GM19397 (cell line): ENCODE measurements around the gene TULP1.
"Not testable (repeated sequence)": the region's sequence is repeated elsewhere in the genome, so short reads cannot be mapped to it uniquely, and the experiment has no call there.

Source experiments
- ATAC-seq: cut with Tn5 transposase; IDR thresholded peaks from one replicate; pipeline ENCODE4 v1.9.1; 2021; ENCODE audit warnings: mild to moderate bottlenecking, moderate library complexity; ENCODE audit not compliant: unreplicated experiment

The TULP1 gene

DNA sequence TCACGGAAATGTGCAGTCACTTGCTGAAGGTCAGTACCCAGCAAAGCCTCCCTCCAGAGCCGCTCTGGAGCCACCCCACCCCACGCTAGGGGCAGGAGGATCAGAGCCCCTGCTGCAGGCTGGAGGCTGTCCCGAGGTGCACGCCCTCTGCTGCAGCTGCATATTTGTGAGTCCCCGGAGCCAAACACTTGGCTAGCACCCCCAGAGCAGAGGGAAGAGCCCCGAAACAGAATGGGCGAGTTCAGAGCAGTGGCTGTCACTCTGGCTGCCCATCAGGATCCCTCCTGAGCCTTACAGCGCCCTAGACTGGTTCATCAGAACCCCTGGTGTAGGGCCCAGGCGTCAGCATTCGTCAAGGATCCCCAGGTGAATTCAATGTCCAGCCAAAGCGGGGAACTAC is 9.5 kb upstream of the TULP1 start:
- no peak for ATAC-seq

DNA sequence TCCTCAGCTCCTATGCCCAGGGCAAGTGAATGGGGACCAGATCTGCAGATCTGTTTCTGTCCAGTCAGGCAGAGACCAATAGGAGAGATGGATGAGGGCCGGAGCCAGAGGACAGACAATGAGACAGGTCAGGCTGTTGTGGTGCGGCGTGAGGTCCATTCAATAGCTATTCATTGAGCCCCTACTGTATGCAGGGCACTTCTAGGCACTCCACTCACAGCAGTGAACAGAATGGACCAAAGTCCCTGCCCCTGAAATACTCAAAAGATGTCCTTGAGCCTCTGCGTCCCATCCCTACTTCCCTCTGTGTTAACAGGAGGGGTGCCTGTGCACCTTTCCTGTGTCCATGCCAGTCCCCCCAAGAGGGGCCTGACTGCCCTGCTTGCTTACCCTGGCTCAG is 8.5 kb upstream of the TULP1 start:
- ATAC-seq = no peak

- no peak for ATAC-seq
Measured at GRCh38 chr6:35519313-35520015, 6.8 kb upstream of the TULP1 start.

DNA sequence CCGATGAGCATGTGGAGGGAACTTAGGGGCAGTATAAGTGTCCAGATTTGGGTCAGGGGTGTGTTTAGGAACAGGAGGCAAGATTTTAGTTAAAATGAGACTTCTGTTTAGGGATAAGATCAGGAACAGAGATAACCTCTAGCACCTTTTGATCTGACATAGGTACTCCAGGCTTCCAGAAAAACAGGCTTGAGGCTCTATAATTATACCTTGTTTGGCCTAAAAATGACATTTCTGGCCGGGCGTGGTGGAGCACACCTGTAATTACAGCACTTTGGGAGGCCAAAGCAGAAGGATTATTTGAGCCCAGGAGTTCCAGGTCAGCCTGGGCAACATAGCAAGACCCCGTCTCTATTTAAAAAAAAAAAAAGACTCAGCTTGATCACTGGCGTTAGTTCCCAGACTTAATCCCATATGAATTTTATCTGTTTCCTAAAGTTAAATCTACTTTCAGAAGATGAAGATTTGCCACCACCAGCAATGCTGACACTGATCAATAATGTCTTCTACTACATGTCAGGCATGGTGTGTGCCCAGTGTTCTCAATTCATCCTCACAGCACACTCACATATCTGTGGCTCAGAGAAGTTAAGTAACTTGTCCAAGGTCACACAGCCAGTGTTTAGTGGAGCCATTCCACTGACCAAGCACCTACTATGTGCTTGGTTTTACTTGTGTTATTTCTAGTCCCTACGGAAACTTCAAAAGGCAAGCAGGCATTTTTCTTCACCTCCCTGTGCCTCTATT is 6.0 kb upstream of the TULP1 start:
- ATAC-seq = no peak

DNA sequence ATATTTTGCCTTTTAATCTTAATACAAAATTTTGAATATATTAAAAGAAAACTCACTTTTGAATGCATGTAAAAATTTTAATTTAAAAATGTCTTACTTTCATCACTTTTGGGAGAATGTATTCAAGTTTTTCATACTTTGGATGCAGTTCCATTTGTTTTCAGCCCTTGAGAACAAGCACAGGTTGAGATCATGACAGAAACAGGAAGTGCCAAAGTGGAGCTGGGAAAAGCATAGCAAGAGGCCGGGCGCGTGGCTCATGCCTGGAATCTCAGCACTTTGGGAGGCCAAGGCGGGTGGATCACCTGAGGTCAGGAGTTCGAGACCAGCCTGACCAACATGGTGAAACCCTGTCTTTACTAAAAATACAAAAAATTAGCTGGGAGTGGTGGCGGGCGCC is 5.3 kb upstream of the TULP1 start:
- not testable (repeated sequence) for ATAC-seq

DNA sequence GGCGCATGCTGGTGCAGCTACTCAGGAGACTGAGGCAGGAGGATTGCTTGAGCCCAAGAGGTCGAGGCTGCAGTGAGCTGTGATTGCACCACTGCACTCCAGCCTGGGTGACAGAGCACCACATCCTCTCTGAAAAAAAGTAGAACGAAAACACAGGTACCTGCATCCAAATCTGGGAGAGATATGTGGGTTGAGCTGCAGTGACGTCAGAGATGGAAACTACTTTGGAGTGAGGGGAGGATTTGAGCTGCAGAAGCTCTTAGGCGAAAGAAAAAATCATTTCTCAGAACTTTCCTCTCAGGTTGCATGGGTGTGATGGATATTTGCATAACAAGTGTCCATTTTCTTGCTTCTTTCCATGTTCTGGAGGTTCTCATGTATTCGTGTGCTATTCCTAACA is 4.0 kb upstream of the TULP1 start:
- ATAC-seq = no peak

DNA sequence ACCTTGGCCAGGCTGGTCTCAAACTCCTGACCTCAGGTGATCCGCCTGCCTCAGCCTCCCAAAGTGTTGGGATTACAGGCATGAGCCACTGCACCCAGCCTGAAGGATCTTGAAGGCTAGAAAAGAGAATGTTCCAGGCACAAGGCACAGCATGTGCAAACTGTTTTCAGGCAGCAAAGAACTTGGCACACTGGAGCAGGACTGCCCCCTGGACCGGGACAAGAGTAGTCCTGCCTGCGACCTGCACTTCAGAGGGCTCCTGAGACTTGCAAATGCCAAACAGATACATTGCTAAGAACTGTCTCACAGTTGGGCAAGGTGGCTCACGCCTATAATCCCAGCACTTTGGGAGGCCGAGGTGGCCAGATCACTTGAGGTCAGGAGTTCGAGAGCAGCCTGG is 3.2 kb upstream of the TULP1 start:
- not testable (repeated sequence) for ATAC-seq

DNA sequence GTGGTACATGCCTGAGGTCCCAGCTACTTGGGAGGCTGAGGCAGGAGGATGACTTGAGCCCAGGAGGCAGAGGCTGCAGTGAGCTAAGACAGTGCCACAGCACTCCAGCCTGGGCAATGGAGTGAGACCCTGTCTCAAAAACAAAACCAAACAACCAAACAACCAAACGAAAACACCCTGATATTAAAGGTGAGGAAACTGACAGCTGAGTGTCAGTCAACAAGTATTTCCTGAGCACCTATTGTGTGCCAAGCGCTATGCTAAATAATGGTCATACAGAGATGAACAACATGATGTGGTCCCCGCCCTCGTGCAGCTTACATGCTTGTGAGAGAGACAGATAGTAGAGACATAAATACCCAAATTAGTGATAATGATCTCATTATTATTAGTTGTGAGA is 1.9 kb upstream of the TULP1 start:
- ATAC-seq = no peak

DNA sequence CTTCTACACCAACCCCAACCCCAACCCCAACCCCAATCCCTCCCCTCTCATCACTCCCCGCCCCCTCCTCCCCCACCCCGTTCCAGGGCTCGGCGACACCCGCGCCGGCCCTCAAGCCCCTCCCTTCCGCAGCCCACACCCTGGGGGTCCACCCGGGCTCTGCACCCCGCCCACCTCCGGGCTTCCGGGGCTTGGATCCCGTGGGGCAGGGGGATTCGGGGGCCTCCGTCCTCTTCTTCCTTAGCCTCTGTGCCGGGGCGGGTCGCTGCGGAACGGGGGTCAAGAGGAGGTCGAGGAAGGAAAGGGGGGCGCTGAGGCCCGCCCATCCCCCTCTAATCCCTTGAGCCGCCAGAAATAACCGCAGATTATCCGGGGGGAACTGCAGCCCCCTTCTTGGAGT is 690 bp downstream of the TULP1 start:
- ATAC-seq = no peak

DNA sequence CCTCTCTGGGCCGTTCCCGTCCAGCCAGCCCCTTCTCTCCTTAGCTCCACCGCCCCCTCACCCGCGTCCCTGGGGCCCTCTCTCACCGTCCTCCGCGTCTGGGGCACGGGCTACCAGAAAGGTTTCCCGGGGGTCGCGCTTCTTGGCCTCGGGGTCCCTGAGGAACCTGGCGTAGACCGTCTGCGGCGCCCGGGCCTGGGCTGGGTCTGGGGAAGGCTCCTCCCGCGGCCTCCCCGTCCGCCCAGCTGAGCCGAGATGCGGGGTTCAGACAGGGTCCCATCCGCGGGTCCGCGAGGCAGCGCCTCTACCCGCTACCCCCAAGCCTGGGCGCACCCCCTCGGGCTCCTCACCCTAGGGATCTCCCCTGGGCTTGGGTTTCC is 1.1 kb downstream of the TULP1 start:
- no peak for ATAC-seq

DNA sequence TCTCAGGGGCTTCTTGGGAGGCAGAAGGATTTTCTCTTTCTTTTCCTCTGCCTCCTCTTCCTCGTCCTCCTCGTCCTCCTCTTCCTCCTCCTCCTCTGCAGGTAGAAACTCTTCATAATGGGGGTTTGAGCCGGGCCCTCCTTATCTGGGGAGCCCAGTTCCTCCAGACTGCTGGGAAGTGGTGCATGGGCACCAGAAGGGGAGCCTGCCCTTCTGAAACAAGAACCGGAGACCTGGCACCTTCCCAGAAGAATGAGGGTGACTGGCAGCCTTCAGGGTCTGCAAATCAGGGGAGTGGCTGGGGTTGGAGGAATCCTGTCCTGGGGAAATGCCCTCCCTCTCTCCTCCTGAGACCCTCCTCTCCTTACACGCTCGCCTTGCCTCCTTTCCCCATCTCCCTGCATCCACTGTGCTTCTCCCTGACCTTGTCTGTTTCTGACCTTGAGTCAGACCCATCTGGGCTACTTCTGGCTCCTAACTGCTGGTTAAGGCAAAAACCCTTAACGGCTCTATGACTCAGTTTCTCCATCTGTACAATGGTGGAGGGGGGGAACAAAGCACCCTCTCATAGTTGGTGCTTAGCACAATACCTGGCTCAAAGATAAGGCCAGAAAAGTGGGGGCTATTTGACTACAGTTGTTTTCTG is 1.7 kb downstream of the TULP1 start:
- no peak for ATAC-seq

DNA sequence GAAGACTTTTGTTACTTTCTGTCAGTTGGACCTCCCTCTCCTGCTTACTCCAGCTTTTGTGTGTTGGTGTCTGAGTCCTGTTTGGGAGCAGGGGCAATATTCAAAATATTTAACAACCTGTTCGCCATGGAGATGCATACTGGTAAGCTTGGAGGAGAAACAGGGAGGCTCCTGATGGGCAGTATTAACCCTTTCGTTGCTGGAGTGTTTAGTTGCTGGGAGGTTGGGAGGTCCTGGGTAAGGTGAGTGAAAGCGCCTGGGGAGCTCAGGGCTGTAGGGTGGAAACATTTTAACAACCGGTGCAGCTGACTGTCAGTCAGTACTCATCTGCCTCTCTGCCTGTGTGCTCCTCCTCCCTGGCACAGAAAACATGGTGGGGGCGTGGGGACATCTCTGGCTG is 4.2 kb downstream of the TULP1 start:
- ATAC-seq = no peak

- no peak for ATAC-seq
Measured at GRCh38 chr6:35508027-35508426, 4.7 kb downstream of the TULP1 start.

GRCh38 chr6:35507221-35507620 is 5.5 kb downstream of the TULP1 start:
- no peak for ATAC-seq

DNA sequence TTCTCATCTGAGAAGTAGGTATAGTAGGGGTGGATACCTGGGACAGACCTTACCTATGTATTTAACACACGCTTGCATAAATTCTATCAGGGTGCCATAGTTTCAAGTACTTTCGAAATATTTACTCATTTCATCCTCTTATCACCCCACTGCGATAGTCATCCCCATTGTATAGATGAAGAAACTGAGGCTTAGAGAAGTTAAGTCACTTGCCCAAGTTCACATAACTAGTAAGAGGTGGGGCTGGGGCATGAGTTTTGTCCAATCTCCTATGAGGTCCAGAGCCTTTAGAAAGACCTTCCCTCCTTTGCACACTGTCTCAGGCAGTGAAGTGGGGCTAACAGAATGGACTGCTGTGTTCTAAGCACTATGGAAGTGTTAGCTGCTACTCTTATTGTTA is 6.2 kb downstream of the TULP1 start:
- ATAC-seq = no peak

DNA sequence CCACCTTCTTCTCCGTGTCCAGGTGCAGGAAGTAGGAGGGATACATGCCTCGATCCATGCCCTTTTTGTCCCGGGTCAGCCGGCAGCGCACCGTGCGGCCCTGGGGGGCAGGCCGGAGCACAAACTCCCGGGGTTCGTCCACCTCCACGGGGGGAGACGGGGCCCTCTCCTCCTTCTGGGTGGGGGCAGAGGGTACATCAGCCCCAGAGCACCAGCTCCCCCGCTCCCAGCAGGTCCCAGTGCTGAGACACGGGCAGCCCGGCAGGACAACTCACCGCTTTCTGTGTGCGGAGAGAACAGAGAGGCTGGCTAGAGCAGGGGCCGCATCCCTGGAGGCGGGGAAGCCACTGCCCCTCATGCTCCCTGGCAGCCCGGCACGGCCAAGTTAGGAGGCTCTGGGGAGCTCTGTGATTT is 6.7 kb downstream of the TULP1 start:
- ATAC-seq = no peak

DNA sequence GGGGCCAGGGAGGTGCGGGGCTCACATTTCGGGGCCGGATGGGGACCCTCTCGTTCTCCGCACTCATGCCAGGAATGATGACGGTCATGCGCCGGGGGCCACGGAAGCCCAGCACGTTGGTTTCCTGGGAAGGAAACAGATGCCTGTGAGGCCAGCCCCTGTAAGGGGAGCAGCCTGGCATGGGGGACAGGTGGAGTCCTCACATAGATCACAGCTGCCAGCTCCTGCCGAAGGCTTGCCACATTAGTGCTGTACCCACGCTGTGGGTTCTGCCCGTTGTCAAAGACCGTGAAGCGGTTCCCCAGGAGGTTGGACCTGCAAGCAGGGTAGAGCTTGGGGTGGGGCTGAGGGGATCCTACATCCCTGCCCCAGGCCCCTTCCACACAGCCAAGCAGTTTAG is 9.2 kb downstream of the TULP1 start:
- no peak for ATAC-seq

DNA sequence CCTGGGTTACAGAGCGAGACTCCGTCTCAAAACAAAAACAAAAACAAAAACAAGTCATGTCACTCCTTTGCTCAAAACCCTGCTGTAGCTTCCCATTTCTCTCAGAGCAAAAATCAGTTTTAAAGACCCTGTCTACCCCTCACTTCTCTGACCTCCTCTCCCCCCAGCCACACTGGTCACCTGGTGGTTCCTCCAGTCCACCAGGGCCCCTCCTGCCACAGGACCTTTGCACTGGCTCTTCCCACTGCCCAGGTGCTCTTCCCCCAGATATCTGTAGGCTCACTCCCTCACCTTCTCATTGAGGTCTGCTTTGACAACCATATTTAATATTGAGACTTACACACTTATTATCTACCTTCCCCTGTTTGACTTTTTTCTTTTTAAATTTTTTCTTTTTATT is 10.9 kb downstream of the TULP1 start:
- no peak for ATAC-seq

DNA sequence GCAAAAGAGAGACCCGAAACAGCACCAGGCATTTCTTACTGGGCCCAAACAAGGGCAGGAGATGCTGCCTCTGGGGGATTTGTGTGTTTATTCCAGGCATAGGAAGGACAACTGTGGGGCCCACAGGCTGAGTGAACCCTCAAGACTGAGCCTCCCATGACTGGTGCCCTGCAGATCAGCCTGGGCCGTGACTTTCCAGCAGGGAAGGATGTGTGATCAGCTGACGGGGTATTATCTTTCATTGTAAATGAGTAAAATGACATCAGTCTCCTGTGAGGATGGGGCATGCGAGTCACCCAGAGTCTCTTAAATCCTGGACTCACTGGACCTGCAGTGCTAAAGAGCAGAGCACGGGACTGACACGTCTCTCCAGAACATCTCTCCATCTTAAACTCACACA is 11.9 kb downstream of the TULP1 start:
- ATAC-seq = no peak

DNA sequence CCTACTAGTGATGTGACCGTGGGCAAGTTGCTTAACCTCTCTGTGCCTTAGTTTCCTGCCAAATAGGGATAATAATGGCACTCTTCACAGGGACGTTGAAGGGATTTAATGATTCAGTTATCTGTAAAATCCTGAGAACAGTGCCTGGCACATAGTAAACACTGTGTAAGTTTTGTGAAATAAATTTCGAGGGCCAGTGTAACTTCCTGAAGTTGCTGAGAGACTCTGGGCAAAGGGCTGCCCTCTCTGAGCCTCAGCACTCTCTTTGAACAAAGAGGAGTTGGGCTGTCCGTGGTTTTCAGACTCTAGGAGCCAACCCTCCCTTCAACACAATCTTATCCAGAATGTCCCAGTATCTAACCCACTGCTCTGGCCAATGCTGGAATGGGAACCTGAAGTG is 13.3 kb downstream of the TULP1 start:
- ATAC-seq = no peak

DNA sequence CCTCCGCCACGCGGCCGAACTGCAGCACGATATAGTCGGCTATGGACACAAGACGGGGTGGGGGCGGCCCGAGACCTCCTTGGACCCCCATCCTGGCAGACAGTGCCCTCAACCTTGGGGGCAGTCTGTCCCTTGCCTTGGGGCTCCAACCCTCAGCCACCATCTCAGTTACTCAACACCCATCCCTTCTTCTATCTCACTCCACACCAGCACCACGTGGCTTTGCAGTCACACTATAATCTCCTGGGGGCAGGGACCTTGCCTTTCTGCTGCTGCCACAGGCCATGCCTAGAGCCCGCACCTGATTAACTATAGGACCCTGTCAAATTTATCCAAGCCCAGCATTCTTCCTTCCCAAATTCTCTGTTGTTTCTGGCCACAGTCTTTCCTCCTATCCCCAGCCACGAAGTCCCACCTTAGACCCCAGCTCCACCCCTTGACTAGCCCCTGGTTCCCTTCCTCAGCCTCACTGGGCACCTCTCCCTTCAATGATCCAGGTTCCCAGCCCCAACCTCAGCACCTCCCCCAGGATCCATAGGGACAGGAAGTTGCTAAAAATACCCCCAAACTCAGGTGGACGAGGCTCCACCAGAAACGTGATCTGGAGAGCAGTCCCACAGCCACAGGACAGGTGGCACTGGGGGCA is 14.2 kb downstream of the TULP1 start:
- no peak for ATAC-seq
